GM21619 (cell line): Measurements from ENCODE around the gene DESI1.
"Not testable (repeated sequence)": the region's sequence is repeated elsewhere in the genome, so short reads cannot be mapped to it uniquely, and the experiment has no call there.

Experiments used
- ATAC-seq: cut with Tn5 transposase; IDR thresholded peaks from one replicate; pipeline ENCODE4 v1.9.1; 2021; ENCODE audit not compliant: unreplicated experiment

Gene DESI1

DNA sequence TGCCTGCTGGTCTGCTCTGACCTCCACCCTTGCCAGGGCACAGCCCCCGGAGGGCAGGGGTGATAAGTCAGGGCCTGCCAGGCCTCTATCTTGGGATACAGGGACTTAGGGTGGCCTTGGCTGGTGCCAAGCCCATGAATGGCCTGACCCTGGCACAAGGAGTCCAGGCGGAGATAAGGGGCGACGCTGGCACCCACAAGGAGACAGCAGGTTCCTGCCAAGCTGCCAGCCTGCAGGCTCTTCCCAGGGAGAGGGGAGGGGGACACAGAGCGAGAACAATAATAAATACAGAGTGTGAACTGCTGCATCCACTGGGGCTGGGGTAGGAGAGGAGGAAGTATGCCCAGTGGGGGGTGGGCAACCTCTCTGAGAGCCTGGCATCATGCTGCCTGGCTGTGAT lies 59.1 kb downstream of the DESI1 start:
- no peak for ATAC-seq

DNA sequence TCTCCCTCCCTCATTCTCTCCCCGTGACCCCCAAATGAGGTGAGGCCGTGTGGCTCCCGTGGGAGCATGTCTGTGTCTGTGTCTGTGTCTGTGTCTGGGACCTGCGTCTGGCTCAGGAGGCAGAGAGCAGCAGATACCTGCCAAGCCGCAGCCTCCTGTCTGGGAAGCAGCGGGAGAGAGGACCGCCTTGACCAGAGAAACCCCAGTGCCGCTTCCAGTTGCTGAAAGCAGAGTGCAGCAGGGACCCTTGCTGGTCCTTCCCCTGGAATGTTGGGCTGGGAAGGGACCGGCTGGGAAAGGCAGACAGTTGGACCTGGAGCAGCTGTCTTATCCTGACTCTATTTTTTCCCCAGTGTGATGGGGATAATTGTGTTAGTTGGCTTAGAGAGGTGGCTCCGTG lies 59.5 kb downstream of the DESI1 start:
- ATAC-seq = no peak

DNA sequence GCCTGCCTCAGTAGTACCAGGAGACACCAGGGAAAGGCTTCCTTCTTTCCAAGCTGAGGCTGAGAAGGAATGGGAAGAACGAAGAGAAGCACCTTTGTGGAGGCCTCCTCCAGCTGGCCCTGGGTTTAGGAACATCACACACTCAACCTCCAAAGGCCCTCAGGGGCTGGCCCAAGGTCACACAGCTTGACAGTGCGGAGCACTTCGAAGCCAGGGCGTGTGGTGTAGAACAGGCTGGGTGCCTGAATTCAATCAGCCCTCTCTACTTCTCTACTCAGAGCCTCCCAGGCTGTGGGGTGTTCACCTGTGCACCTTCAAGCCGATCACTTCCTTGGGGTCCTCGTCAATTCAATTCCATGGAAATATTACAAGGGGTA lies 60.8 kb downstream of the DESI1 start:
- ATAC-seq = no peak

DNA sequence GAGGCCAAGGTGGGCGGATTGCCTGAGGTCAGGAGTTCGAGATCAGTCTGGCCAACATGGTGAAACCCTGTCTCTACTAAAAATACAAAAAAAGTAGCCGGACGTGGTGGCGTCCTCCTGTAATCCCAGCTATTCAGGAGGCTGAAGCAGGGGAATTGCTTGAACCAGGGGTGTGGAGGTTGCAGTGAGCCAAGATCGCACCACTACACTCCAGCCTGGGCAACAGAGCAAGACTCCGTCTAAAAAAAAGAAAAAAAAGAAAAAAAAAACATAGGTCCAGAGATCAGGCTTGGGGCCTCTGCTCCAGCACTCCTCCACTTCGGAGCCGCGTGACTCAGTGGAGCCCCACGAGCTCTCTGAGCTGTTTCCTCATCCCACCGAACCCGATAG lies 62.6 kb downstream of the DESI1 start:
- not testable (repeated sequence) for ATAC-seq

DNA sequence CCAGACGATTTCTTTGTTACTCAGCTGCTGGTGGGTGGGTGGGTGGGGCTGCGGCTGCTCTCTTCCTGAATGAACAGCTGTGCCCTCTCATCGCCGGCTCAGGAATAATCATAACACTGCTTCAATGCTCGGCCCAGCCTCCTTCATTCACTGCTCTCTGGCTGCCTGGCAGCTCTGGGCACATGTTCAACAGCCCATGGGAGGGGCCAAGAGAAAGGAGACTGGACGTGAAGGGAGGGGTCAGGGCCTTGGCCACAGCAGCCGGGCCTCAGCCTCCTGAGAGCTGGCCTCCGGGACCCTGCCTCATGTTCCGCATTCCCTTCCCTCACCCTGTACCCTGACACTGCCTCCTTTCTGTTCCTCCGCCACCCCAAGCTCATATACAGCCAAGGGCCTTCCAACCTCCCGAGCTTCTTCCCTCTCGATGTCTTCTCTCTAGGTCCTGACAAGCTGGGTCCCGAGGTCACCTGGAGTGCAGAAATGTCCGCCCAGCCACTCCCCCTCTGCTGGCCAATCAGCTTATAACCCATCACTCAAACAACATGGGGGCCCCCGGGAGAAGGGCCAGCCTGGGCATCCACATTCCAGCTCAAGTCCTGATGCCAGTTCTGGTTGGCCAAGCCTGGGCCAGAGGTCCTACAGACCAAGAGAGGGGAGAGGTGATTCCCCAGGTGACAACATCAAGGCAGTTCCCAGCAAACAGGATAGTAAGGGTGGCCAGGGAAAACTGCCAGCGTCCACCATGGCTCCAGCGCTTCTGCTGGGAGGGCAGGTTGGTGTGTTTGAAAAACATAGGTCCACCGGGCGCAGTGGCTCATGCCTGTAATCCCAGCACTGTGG lies 63.2 kb downstream of the DESI1 start:
- ATAC-seq = no peak

DNA sequence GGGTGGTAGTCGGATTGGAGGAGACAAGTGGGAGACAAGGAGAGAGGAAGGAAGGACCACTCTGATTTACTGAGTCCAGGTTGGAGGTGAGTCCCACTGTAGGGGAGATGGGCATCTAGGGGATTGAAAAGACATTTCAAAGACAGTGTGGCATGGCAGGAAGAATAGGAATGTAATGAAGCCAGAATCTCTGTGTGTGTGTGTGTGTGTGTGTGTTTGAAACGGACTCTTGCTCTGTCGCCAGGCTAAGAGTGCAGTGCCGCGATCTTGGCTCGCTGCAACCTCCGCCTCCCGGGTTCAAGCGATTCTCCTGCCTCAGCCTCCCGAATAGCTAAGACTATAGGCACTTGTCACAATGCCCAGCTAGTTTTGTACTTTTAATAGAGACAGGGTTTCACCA lies 64.3 kb downstream of the DESI1 start:
- no peak for ATAC-seq

DNA sequence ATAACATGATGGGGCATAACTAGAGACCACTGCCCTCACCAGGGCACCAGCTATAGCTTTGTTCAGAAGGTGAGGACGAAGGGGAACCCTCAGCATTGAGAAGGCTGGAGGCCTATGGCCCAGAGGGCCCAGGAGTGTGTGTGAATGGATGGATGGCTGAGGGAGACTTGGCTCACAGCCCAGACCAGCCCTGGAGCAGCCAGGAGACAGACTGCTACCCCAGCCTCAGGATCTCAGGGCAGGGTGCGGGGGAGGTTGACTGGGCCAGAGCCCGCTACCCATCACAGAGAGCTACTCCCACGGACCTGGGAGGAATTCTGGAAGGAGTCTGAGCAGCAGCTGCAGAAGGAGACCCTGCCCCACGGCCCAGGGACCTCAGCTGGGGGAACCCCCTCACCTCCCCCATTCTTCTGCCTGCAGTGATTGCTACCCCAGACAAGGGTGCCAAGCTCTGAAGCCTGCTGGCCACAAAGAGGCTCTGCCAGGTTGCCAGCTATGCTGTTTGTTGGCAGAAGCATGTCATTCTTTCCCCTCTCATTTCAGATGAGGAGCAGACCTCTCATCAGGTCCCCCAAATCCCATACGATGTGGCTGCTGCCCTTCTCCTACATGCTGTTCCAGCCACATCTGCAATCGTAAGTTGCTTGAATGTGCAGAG lies 65.4 kb downstream of the DESI1 start:
- ATAC-seq = no peak

DNA sequence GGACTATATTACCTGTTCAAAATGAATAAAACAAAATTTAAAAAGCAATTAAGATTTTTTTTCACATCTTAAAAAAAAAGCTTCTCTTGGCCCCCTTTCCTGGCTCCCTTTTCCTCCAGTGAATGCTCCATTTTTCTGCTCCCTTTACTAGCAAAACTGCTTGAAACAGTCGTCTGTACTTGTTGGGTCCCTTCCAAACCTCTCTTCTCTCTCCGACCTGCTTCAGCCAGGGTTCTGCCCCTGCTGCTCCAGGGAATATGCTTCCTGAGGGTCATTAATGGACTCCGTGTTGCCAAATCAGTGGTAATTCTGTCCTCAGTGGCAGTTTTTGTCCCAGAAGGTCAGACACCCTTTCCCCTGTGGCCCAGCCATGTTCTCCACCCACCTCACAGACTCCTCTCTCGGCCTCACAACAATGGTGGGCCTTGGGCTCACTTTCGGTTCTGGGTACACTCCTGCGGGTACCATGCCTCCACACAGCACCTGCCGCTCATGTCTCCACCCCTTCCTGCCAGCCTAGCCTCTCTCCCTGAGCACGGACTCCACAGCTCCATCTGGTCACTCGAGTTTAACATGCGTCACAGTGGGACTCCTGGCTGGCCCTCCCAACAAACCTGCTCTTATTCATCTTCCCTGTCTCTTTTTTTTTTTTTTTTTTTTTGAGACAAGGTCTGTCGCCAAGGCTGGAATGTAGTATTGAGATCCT lies 68.8 kb downstream of the DESI1 start:
- no peak for ATAC-seq

DNA sequence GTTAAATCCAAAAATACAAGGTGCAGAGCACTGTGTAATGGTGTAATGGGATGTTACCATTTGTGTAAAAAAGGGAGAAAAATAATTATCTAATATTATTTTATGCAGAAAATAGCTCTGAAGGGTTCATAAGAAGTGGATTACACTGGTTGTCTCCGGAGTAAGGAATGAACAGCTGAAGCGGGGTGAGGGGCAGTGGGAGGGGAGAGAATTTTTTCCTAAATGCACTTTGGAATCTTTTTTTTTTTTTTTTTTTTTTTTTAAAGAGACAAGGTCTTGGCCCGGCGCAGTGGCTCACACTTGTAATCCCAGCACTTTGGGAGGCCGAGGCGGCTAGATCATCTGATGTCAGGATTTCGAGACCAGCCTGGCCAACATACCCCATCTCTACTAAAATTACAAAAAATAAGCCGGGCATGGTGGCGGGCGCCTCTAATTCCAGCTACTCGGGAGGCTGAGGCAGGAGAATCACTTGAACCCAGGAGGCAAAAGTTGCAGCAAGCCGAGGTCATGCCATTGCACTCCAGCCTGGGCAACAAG lies 69.8 kb downstream of the DESI1 start:
- no peak for ATAC-seq

DNA sequence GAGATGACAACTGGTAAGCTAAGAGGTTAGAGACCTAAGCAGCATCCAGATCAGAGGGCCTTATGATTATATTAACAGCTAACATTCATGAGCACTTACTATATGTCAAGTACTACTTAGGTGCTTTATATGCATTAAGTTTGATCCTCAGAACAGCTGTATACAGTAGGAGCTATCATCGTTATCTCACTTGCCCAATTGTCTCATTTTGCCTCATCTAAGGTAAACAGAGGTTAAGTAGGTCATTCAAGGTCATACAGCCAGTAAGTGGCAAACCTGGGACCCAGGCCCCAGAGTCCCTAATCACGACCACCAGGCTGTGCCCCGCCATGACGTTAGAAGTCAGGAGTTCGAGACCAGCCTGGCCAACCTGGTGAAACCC lies 72.0 kb downstream of the DESI1 start:
- ATAC-seq = no peak
